GM23248 (cell line): Measurements from ENCODE around the gene FIP1L1. TPM values are rescaled to one million over a fixed set of nuclear protein-coding genes. Genes with fewer than 3 reads are reported as not detected.

Experiments
- DNase-seq: peaks from one replicate; pipeline ENCODE4 v3.0.0-alpha.2; 2015
- H2AFZ ChIP-seq: fragments of 200-600 bp; sonication (generic); 2 replicates; pipeline ENCODE4 v1.6.1; 2016; ENCODE audit warnings: antibody characterized with exemption
- H3F3A ChIP-seq: fragments of 200-600 bp; sonication (generic); 2 replicates; pipeline ENCODE4 v1.6.1; 2016; ENCODE audit warnings: mild to moderate bottlenecking, antibody characterized with exemption, mixed run types; ENCODE audit not compliant: insufficient read depth
- H3K27ac ChIP-seq: fragments of 200-600 bp; sonication (generic); 2 replicates; pipeline ENCODE4 v1.5.1; 2016; ENCODE audit warnings: mild to moderate bottlenecking
- H3K27me3 ChIP-seq: fragments of 200-600 bp; sonication (generic); replicated peaks from 2 replicates; pipeline ENCODE4 v1.6.1; 2016; ENCODE audit warnings: mild to moderate bottlenecking; ENCODE audit not compliant: insufficient read depth
- H3K36me3 ChIP-seq: fragments of 200-600 bp; sonication (generic); 2 replicates; pipeline ENCODE4 v1.6.1; 2016; ENCODE audit warnings: low read depth, mild to moderate bottlenecking
- H3K4me1 ChIP-seq: fragments of 200-600 bp; sonication (generic); 2 replicates; pipeline ENCODE4 v1.6.1; 2016; ENCODE audit warnings: mild to moderate bottlenecking; ENCODE audit not compliant: insufficient read depth
- H3K4me2 ChIP-seq: fragments of 200-600 bp; sonication (generic); one replicate; pipeline ENCODE4 v1.6.1; 2016; ENCODE audit warnings: mild to moderate bottlenecking; ENCODE audit not compliant: unreplicated experiment
- H3K4me3 ChIP-seq: fragments of 200-600 bp; sonication (generic); 2 replicates; pipeline ENCODE4 v1.5.1; 2016; ENCODE audit warnings: mild to moderate bottlenecking
- H3K79me2 ChIP-seq: fragments of 200-600 bp; sonication (generic); 2 replicates; pipeline ENCODE4 v1.6.1; 2016; ENCODE audit warnings: mild to moderate bottlenecking; ENCODE audit not compliant: insufficient read depth
- H3K9ac ChIP-seq: fragments of 200-600 bp; sonication (generic); 2 replicates; pipeline ENCODE4 v1.6.1; 2016; ENCODE audit warnings: mild to moderate bottlenecking
- H3K9me2 ChIP-seq: fragments of 200-600 bp; sonication (generic); 2 replicates; pipeline ENCODE4 v1.6.1; 2016; ENCODE audit warnings: mixed run types, mild to moderate bottlenecking, moderate library complexity; ENCODE audit not compliant: insufficient read depth
- H3K9me3 ChIP-seq: fragments of 200-600 bp; sonication (generic); one replicate; pipeline ENCODE4 v1.6.1; 2017; ENCODE audit warnings: low read depth
- H4K20me1 ChIP-seq: fragments of 200-600 bp; sonication (generic); 2 replicates; pipeline ENCODE4 v1.6.0; 2016; ENCODE audit not compliant: insufficient read depth
- EZH2 ChIP-seq: fragments of 200-600 bp; sonication (generic); IDR thresholded peaks from 2 replicates; pipeline ENCODE4 v1.6.1; 2018; ENCODE audit warnings: antibody characterized with exemption, mild to moderate bottlenecking; ENCODE audit not compliant: insufficient read depth, poor library complexity, severe bottlenecking
- EZH2phosphoT487 ChIP-seq: fragments of 200-600 bp; sonication (generic); IDR thresholded peaks from 2 replicates; pipeline ENCODE4 v1.6.1; 2018; ENCODE audit warnings: antibody characterized with exemption, moderate library complexity, mild to moderate bottlenecking, low read depth; ENCODE audit not compliant: insufficient read depth
- WGBS, 2 experiments: methylation state at CpG; one replicate each; pipeline ENCODE4 v1.1.6; 2015 to 2017; ENCODE audit warnings: low lambda C conversion rate in 2 of 2, low coverage in 1 of 2; ENCODE audit errors: missing lambda C conversion rate in 2 of 2; 5-methylcytosine and 5-hydroxymethylcytosine counted together
- in situ Hi-C: fragments of 300-500 bp; cut with MboI; formaldehyde crosslinking; loops from 2 replicates; pipeline ENCODE4 v1.15.0; 2020
- polyA plus RNA-seq: library from polyadenylated mRNA; unstranded; fragments of >200 nt; fragmentation: Nextera tagmentation; extraction: Ambion mirVana; gene quantifications from 2 replicates; pipeline ENCODE4 v1.2.1, GENCODE V29; 2016
- total RNA-seq: library from RNA; depleted of rRNA; stranded (reverse); fragments of >200 nt; shearing (Covaris generic); gene quantifications from 2 replicates; pipeline ENCODE4 v1.2.3, GENCODE V29; 2014

FIP1L1 gene
- total and polyA plus RNA-seq, 2 experiments from 2014 or later, result 55.2 to 67.6 TPM

GRCh38 chr4:53450773-53451172 is 73.3 kb downstream of the FIP1L1 start:
- Histone ChIP-seq H3K9me2 (no peaks in the 10 kb centered on the region), H3K36me3 (peaks cover 42% of the 10 kb centered on the region), H3K27me3 (no peaks in the 10 kb centered on the region), H3K27ac (peak overlapping the region; percentile 61), H3K4me1 (0 out of 2 replicates have a peak, but pooled peaks cover 7% of the 10 kb centered on the region), H3K4me2 (peak overlapping the region; percentile 17), H3F3A (peaks cover 43% of the 10 kb centered on the region), H3K9ac (0 out of 2 replicates have a peak overlapping the region, but pooled peaks have one; percentile 15), H3K4me3 (no peak overlapping the region), H4K20me1 (no peaks in the 10 kb centered on the region), H2AFZ (no peak overlapping the region), H3K9me3 (no peaks in the 10 kb centered on the region), H3K79me2 (peaks cover 87% of the 10 kb centered on the region)
- peak; percentile 68 for DNase-seq
- in situ Hi-C loops, result no loop called here
- WGBS, 2 experiments, result 37 to 43% methylated on average over 3 of the region's 3 CpGs
- TF ChIP-seq EZH2phosphoT487 (no peak), EZH2 (no peak)

GRCh38 chr4:53453385-53453784 is 75.9 kb downstream of the FIP1L1 start:
- Histone ChIP-seq H3K9ac (no peak overlapping the region), H3K36me3 (peaks cover 42% of the 10 kb centered on the region), H3K4me3 (no peak overlapping the region), H3K27ac (peak overlapping the region; percentile 1; the same call in 1 of the 2 replicates), H3K27me3 (no peaks in the 10 kb centered on the region), H3K9me3 (no peaks in the 10 kb centered on the region), H3K79me2 (peaks cover 82% of the 10 kb centered on the region), H3K4me1 (0 out of 2 replicates have a peak, but pooled peaks cover 7% of the 10 kb centered on the region), H3F3A (peaks cover 36% of the 10 kb centered on the region), H3K4me2 (no peak overlapping the region), H2AFZ (no peak overlapping the region), H4K20me1 (no peaks in the 10 kb centered on the region), H3K9me2 (no peaks in the 10 kb centered on the region)
- 91 to 97% methylated on average over 2 of the region's 2 CpGs for WGBS, 2 experiments
- TF ChIP-seq EZH2phosphoT487 (no peak), EZH2 (no peak)
- in situ Hi-C loops, result no loop called here
- DNase-seq, result peak; percentile 29

GRCh38 chr4:53455766-53456165 is 78.3 kb downstream of the FIP1L1 start:
- in situ Hi-C loops, result no loop called here
- peaks cover 37% of the 10 kb centered on the region for H3F3A ChIP-seq
- no peaks in the 10 kb centered on the region for H4K20me1 ChIP-seq
- H3K4me2 ChIP-seq, result no peak overlapping the region
- no peak for DNase-seq
- TF ChIP-seq EZH2phosphoT487 (no peak), EZH2 (no peak)
- H3K27me3 ChIP-seq, result no peaks in the 10 kb centered on the region
- H3K4me1 ChIP-seq, result peaks cover 28% of the 10 kb centered on the region
- no peak overlapping the region for H2AFZ ChIP-seq
- H3K9me3 ChIP-seq, result no peaks in the 10 kb centered on the region
- H3K9me2 ChIP-seq, result no peaks in the 10 kb centered on the region
- H3K79me2 ChIP-seq, result peaks cover 60% of the 10 kb centered on the region
- H3K36me3 ChIP-seq, result peaks cover 61% of the 10 kb centered on the region
- H3K27ac ChIP-seq, result no peak overlapping the region
- no peak overlapping the region for H3K4me3 ChIP-seq
- no peak overlapping the region for H3K9ac ChIP-seq
- WGBS, 2 experiments, result 90 to 92% methylated on average over 3 of the region's 3 CpGs

DNA sequence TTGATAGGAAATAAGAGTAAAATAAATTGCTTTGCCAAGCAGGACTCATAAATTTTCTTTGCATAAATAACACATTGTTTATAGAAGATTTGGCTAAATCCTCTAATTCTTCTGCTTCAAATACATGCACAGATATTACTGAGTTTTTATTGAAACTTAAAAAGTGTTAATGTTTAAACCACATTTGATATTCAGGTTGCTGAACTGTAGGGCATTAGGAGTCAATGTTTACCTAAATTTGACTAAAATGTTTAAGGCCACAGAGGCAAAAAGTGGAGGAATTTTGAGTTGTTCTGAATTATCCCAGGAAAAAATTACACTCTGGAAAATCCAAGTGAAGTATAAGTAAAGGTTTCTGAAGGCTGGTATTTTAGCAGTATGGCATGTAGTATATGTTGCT is 78.7 kb downstream of the FIP1L1 start:
- no peaks in the 10 kb centered on the region for H3K27me3 ChIP-seq
- no peak overlapping the region for H3K4me3 ChIP-seq
- DNase-seq, result no peak
- TF ChIP-seq EZH2, result no peak
- TF ChIP-seq EZH2phosphoT487, result no peak
- H4K20me1 ChIP-seq, result no peaks in the 10 kb centered on the region
- H3K36me3 ChIP-seq, result peaks cover 65% of the 10 kb centered on the region
- in situ Hi-C loops, result no loop called here
- H3K4me2 ChIP-seq, result no peak overlapping the region
- H3F3A ChIP-seq, result peaks cover 39% of the 10 kb centered on the region
- peaks cover 29% of the 10 kb centered on the region for H3K4me1 ChIP-seq
- peaks cover 56% of the 10 kb centered on the region for H3K79me2 ChIP-seq
- H3K9ac ChIP-seq, result no peak overlapping the region
- H3K9me2 ChIP-seq, result no peaks in the 10 kb centered on the region
- no peak overlapping the region for H3K27ac ChIP-seq
- no peak overlapping the region for H2AFZ ChIP-seq
- no peaks in the 10 kb centered on the region for H3K9me3 ChIP-seq

GRCh38 chr4:53459548-53459947 is 82.1 kb downstream of the FIP1L1 start:
- H3K36me3 ChIP-seq, result peaks cover 60% of the 10 kb centered on the region

More at GRCh38 chr4:53459548-53459947, 82.1 kb downstream of the FIP1L1 start:
- peaks cover 32% of the 10 kb centered on the region for H3K79me2 ChIP-seq
- peaks cover 31% of the 10 kb centered on the region for H3K4me1 ChIP-seq
- H3K27ac ChIP-seq, result no peak overlapping the region
- peak; percentile 65 for DNase-seq
- H3K27me3 ChIP-seq, result no peaks in the 10 kb centered on the region
- no peak overlapping the region for H3K4me3 ChIP-seq
- no peaks in the 10 kb centered on the region for H4K20me1 ChIP-seq
- H2AFZ ChIP-seq, result no peak overlapping the region
- no peak for TF ChIP-seq EZH2
- TF ChIP-seq EZH2phosphoT487, result no peak
- H3K4me2 ChIP-seq, result peak overlapping the region; percentile 27
- no peak overlapping the region for H3K9ac ChIP-seq
- peaks cover 40% of the 10 kb centered on the region for H3F3A ChIP-seq
- in situ Hi-C loops, result no loop called here
- no peaks in the 10 kb centered on the region for H3K9me2 ChIP-seq
- no peaks in the 10 kb centered on the region for H3K9me3 ChIP-seq
